Natural killer cell (primary cell): ENCODE data around the gene SLC12A7. TPM values are rescaled to one million over a fixed set of nuclear protein-coding genes. Genes with fewer than 3 reads are reported as not detected.

Experiments used
- ATAC-seq, 3 donors: fragments of 150-1000 bp in 2 of 3; fragments of 200-7000 bp in 1 of 3; cut with Tn5 transposase; 1 replicate in 1 of 3; 2 replicates in 2 of 3; pipeline ENCODE4 v1.10.0; 2021; ENCODE audit warnings: mild to moderate bottlenecking in 2 of 3, moderate library complexity in 2 of 3
- DNase-seq, 2 donors: peaks; one replicate each; pipeline versions ENCODE4 v3.0.0 to v3.0.0-alpha.2; 2013 to 2021; ENCODE audit warnings: mixed read lengths in 1 of 2
- H3K27ac ChIP-seq: one replicate; pipeline ENCODE4 v1.5.1; 2013; ENCODE audit warnings: mild to moderate bottlenecking, low read length
- H3K27me3 ChIP-seq: one replicate; pipeline ENCODE4 v1.6.1; 2013; ENCODE audit warnings: low read length; ENCODE audit not compliant: control insufficient read depth, insufficient read depth
- H3K36me3 ChIP-seq: one replicate; pipeline ENCODE4 v1.6.1; 2013; ENCODE audit warnings: low read length; ENCODE audit not compliant: control insufficient read depth, insufficient read depth
- H3K4me1 ChIP-seq: one replicate; pipeline ENCODE4 v1.6.1; 2013; ENCODE audit warnings: low read length; ENCODE audit not compliant: control insufficient read depth, insufficient read depth
- H3K4me3 ChIP-seq: one replicate; pipeline ENCODE4 v1.5.1; 2013; ENCODE audit warnings: low read length
- H3K9me3 ChIP-seq: one replicate; pipeline ENCODE4 v1.6.1; 2013; ENCODE audit warnings: low read length; ENCODE audit not compliant: control insufficient read depth, insufficient read depth
- H3K27ac Mint-ChIP-seq, 2 donors: one replicate each; pipeline ENCODE4 v1.8.0; 2022; ENCODE audit warnings: mild to moderate bottlenecking in 2 of 2, mixed read lengths in 2 of 2, moderate library complexity in 1 of 2
- H3K27me3 Mint-ChIP-seq, 2 donors: one replicate each; pipeline ENCODE4 v1.8.0; 2022; ENCODE audit warnings: low read depth in 2 of 2, mixed read lengths in 2 of 2
- H3K36me3 Mint-ChIP-seq: one replicate; pipeline ENCODE4 v1.8.0; 2022; ENCODE audit warnings: mixed read lengths
- H3K4me1 Mint-ChIP-seq, 2 donors: one replicate each; pipeline ENCODE4 v1.8.0; 2022; ENCODE audit warnings: mixed read lengths in 2 of 2
- H3K4me3 Mint-ChIP-seq: one replicate; pipeline ENCODE4 v1.8.0; 2022; ENCODE audit warnings: mild to moderate bottlenecking, moderate library complexity, mixed read lengths
- H3K9me3 Mint-ChIP-seq, 2 donors: one replicate each; pipeline ENCODE4 v1.8.0; 2022; ENCODE audit warnings: mixed read lengths in 2 of 2
- CTCF ChIP-seq: fragments of 200-600 bp; IDR thresholded peaks from one replicate; pipeline ENCODE4 v1.8.0; 2022; ENCODE audit warnings: antibody characterized with exemption
- WGBS: methylation state at CpG from one replicate; pipeline ENCODE4 v1.1.7; 2013; ENCODE audit warnings: missing lambda C conversion rate; ENCODE audit not compliant: insufficient coverage; 5-methylcytosine and 5-hydroxymethylcytosine counted together
- intact Hi-C: fragments of 100-400 bp; cut with micrococcal nuclease; formaldehyde crosslinking; loops from one replicate; pipeline ENCODE4 v1.14.2; 2022
- total RNA-seq, 4 donors: library from RNA; stranded (reverse); fragments of 120-200 nt in 1 of 4; gene quantifications; one replicate each; pipeline versions ENCODE4 v1.2.3 to v1.2.4, GENCODE V29; 2013 to 2022

The SLC12A7 gene
- total RNA-seq = 10 to 100 TPM; 53.2 to 92.5 (median 81.3) TPM
- 29.6 TPM for total RNA-seq (2013)

GRCh38 chr5:1111727-1112289 lies at the start of gene SLC12A7:
TSS of gene SLC12A7 (minus strand) at chr5:1112063. CDS start at chr5:1111991, 72 bp downstream.
- H3K9me3 ChIP-seq = no peaks in the 10 kb centered on the region
- peak within 1 kb of the TSS; percentile 86 for H3K4me3 ChIP-seq
- DNase-seq (peak; percentile 55 to 69), ATAC-seq (peak; percentile 48 to 67 (median 62))
- H3K4me1 ChIP-seq = peaks cover 33% of the 10 kb centered on the region
- intact Hi-C loops = no loop called here
- peak within 1 kb of the TSS; percentile 80 to 99 for H3K27ac Mint-ChIP-seq
- no peak for TF ChIP-seq CTCF
- under 1% methylated on average over 79 of the region's 79 CpGs for WGBS
- H3K36me3 Mint-ChIP-seq = no peaks in the 10 kb centered on the region
- H3K27ac ChIP-seq = peak within 1 kb of the TSS; percentile 72
- H3K4me1 Mint-ChIP-seq = peaks cover 18 to 38% of the 10 kb centered on the region in 2 donors
- H3K27me3 ChIP-seq = no peaks in the 10 kb centered on the region
- peak within 1 kb of the TSS; percentile 95 for H3K4me3 Mint-ChIP-seq
- no peaks in the 10 kb centered on the region for H3K9me3 Mint-ChIP-seq
- H3K36me3 ChIP-seq = no peaks in the 10 kb centered on the region
- H3K27me3 Mint-ChIP-seq = no peaks in the 10 kb centered on the region

GRCh38 chr5:1161108-1161832 lies 49.4 kb upstream of the SLC12A7 start:
- Mint-ChIP-seq H3K9me3 (no peaks in the 10 kb centered on the region), H3K4me1 (peaks cover 0 to 12% of the 10 kb centered on the region in 2 donors), H3K27ac (no peak overlapping the region), H3K27me3 (peaks cover 13 to 26% of the 10 kb centered on the region in 2 donors), H3K36me3 (no peaks in the 10 kb centered on the region), H3K4me3 (no peak overlapping the region)
- DNase-seq (no peak), ATAC-seq (no peak)
- 84% methylated on average over 23 of the region's 23 CpGs for WGBS
- intact Hi-C loops = no loop called here
- Histone ChIP-seq H3K36me3 (no peaks in the 10 kb centered on the region), H3K4me3 (no peak overlapping the region), H3K9me3 (peaks cover 3% of the 10 kb centered on the region), H3K27ac (no peak overlapping the region), H3K4me1 (peaks cover 9% of the 10 kb centered on the region), H3K27me3 (peaks cover 7% of the 10 kb centered on the region)
- no peak for TF ChIP-seq CTCF

GRCh38 chr5:1159774-1160406 lies 48.0 kb upstream of the SLC12A7 start:
- peaks cover 0 to 12% of the 10 kb centered on the region in 2 donors for H3K4me1 Mint-ChIP-seq
- no peak overlapping the region for H3K27ac Mint-ChIP-seq
- 73% methylated on average over 4 of the region's 4 CpGs for WGBS
- Histone ChIP-seq H3K4me3 (no peak overlapping the region), H3K27ac (no peak overlapping the region), H3K27me3 (peaks cover 7% of the 10 kb centered on the region), H3K9me3 (peaks cover 3% of the 10 kb centered on the region), H3K36me3 (no peaks in the 10 kb centered on the region), H3K4me1 (peaks cover 16% of the 10 kb centered on the region)
- no peak overlapping the region for H3K4me3 Mint-ChIP-seq
- intact Hi-C loops = no loop called here
- H3K36me3 Mint-ChIP-seq = no peaks in the 10 kb centered on the region
- TF ChIP-seq CTCF = no peak
- H3K27me3 Mint-ChIP-seq = peaks cover 13 to 23% of the 10 kb centered on the region in 2 donors
- no peak for DNase-seq
- H3K9me3 Mint-ChIP-seq = no peaks in the 10 kb centered on the region
- ATAC-seq = no peak
